HepG2 (cell line): ENCODE measurements around the gene RAB3A. TPM values are rescaled to one million over a fixed set of nuclear protein-coding genes. Genes with fewer than 3 reads are reported as not detected.

Experiments
- ELF3 ChIP-seq: IDR thresholded peaks from 2 replicates; pipeline ENCODE4 v1.6.1; 2016; ENCODE audit warnings: missing genetic modification reagents, missing compliant biosample characterization
- FOXK2 ChIP-seq: fragments of 450-650 bp; IDR thresholded peaks from 2 replicates; pipeline ENCODE4 v1.6.1; 2016
- HOXA3 ChIP-seq: sonication (generic); formaldehyde crosslinking; IDR thresholded peaks from 2 replicates; pipeline ENCODE4 v1.5.0; 2020; ENCODE audit warnings: missing genetic modification reagents
- MYNN ChIP-seq: sonication (generic); formaldehyde crosslinking; IDR thresholded peaks from 2 replicates; pipeline ENCODE4 v1.4.0; 2020; ENCODE audit warnings: mild to moderate bottlenecking, low read depth, missing genetic modification reagents
- RBM22 ChIP-seq: fragments of 200-400 bp; formaldehyde crosslinking; optimal IDR thresholded peaks from 2 replicates; pipeline ENCODE3; 2017; ENCODE audit warnings: mild to moderate bottlenecking, low read length, moderate library complexity
- RFX3 ChIP-seq: IDR thresholded peaks from 2 replicates; pipeline ENCODE4 v1.6.1; 2016; ENCODE audit warnings: missing biosample characterization, missing genetic modification reagents
- ZC3H13 ChIP-seq: sonication (generic); formaldehyde crosslinking; IDR thresholded peaks from 2 replicates; pipeline ENCODE4 v1.8.1; 2023; ENCODE audit warnings: mild to moderate bottlenecking, missing genetic modification reagents, moderate library complexity
- ZFY ChIP-seq: sonication (generic); formaldehyde crosslinking; IDR thresholded peaks from 2 replicates; pipeline ENCODE4 v1.4.0; 2020; ENCODE audit warnings: missing genetic modification reagents
- ZNF761 ChIP-seq: sonication (generic); formaldehyde crosslinking; conservative IDR thresholded peaks from 2 replicates; pipeline ENCODE4 v1.4.0; 2020; ENCODE audit warnings: mild to moderate bottlenecking, missing genetic modification reagents
- polyA plus RNA-seq, 8 experiments: library from polyadenylated mRNA; depleted of rRNA in 3 of 8; stranded (reverse) in 7 of 8; unstranded in 1 of 8; fragments of >200 nt; fragmentation: Illumina TruSeq in 4 of 8; extraction: Trizol in 4 of 8; gene quantifications; 2 replicates each; pipeline versions ENCODE4 v1.2.1 to v1.2.3, GENCODE V29; 2011 to 2016; ENCODE audit warnings: low read depth in 4 of 8, missing spikeins in 1 of 8, mixed read lengths in 1 of 8; ENCODE audit not compliant: insufficient read depth in 1 of 8
- total RNA-seq, 5 experiments: library from RNA; depleted of rRNA; stranded (reverse); fragments of >200 nt; fragmentation: Illumina TruSeq; extraction: Trizol; gene quantifications; 2 replicates each; pipeline ENCODE4 v1.2.3, GENCODE V29; 2016; ENCODE audit warnings: low read depth in 1 of 5
- TF ChIP-seq, protein P1 (sequence below): sonication (generic); formaldehyde crosslinking; IDR thresholded peaks from 2 replicates; pipeline ENCODE4 v1.4.0; 2020; ENCODE audit warnings: missing genetic modification reagents
- TF ChIP-seq, protein P2 (sequence below): sonication (generic); formaldehyde crosslinking; IDR thresholded peaks from 2 replicates; pipeline ENCODE4 v1.8.0; 2022; ENCODE audit warnings: mild to moderate bottlenecking, missing genetic modification reagents; ENCODE audit not compliant: insufficient replicate concordance
- TF ChIP-seq, protein P3 (sequence below): sonication (generic); formaldehyde crosslinking; IDR thresholded peaks from 2 replicates; pipeline ENCODE4 v1.5.1; 2020; ENCODE audit warnings: missing genetic modification reagents, mild to moderate bottlenecking, borderline replicate concordance
- TF ChIP-seq, protein P4 (sequence below): sonication (generic); formaldehyde crosslinking; IDR thresholded peaks from 2 replicates; pipeline ENCODE4 v1.5.0; 2020; ENCODE audit warnings: missing genetic modification reagents, mild to moderate bottlenecking, borderline replicate concordance
- TF ChIP-seq, protein P5 (sequence below): IDR thresholded peaks from 2 replicates; pipeline ENCODE4 v1.6.1; 2016; ENCODE audit warnings: low read depth, missing genetic modification reagents, missing compliant biosample characterization

The RAB3A gene
- total and polyA plus RNA-seq, 2 of the 13 experiments (the other 11 are each of a cell fraction or from before 2014, with no cell fraction given) = 0.58 to 0.98 TPM

DNA sequence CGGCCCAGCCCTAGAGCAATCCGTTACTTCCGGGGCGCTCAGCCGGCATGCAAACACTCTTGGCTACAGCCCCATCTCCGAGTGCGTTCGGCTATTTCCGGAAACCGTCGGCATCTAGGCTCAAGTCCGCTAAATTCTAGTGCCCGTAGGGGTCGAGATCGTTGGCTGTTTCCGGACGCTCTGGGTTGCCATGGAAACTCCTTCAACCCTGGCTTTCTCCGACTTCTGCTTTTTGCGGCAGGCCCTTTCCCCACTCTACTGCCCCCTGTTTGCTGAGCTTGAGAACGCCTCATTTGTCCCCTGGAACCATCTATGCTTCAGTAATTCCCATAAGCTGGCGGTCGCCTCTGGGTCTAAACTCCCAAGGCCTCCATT lies 51.4 kb downstream of the RAB3A start (continued):
- TF ChIP-seq, protein P1, sequence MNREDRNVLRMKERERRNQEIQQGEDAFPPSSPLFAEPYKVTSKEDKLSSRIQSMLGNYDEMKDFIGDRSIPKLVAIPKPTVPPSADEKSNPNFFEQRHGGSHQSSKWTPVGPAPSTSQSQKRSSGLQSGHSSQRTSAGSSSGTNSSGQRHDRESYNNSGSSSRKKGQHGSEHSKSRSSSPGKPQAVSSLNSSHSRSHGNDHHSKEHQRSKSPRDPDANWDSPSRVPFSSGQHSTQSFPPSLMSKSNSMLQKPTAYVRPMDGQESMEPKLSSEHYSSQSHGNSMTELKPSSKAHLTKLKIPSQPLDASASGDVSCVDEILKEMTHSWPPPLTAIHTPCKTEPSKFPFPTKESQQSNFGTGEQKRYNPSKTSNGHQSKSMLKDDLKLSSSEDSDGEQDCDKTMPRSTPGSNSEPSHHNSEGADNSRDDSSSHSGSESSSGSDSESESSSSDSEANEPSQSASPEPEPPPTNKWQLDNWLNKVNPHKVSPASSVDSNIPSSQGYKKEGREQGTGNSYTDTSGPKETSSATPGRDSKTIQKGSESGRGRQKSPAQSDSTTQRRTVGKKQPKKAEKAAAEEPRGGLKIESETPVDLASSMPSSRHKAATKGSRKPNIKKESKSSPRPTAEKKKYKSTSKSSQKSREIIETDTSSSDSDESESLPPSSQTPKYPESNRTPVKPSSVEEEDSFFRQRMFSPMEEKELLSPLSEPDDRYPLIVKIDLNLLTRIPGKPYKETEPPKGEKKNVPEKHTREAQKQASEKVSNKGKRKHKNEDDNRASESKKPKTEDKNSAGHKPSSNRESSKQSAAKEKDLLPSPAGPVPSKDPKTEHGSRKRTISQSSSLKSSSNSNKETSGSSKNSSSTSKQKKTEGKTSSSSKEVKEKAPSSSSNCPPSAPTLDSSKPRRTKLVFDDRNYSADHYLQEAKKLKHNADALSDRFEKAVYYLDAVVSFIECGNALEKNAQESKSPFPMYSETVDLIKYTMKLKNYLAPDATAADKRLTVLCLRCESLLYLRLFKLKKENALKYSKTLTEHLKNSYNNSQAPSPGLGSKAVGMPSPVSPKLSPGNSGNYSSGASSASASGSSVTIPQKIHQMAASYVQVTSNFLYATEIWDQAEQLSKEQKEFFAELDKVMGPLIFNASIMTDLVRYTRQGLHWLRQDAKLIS (CRISPR knock-in tag) = no peak
- peak; percentile 15 for TF ChIP-seq RBM22
- TF ChIP-seq, protein P2, sequence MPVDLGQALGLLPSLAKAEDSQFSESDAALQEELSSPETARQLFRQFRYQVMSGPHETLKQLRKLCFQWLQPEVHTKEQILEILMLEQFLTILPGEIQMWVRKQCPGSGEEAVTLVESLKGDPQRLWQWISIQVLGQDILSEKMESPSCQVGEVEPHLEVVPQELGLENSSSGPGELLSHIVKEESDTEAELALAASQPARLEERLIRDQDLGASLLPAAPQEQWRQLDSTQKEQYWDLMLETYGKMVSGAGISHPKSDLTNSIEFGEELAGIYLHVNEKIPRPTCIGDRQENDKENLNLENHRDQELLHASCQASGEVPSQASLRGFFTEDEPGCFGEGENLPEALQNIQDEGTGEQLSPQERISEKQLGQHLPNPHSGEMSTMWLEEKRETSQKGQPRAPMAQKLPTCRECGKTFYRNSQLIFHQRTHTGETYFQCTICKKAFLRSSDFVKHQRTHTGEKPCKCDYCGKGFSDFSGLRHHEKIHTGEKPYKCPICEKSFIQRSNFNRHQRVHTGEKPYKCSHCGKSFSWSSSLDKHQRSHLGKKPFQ (CRISPR knock-in tag) = peak; percentile 24
- peak; percentile 53; the same call in 1 of the 2 replicates for TF ChIP-seq FOXK2
- TF ChIP-seq, protein P3, sequence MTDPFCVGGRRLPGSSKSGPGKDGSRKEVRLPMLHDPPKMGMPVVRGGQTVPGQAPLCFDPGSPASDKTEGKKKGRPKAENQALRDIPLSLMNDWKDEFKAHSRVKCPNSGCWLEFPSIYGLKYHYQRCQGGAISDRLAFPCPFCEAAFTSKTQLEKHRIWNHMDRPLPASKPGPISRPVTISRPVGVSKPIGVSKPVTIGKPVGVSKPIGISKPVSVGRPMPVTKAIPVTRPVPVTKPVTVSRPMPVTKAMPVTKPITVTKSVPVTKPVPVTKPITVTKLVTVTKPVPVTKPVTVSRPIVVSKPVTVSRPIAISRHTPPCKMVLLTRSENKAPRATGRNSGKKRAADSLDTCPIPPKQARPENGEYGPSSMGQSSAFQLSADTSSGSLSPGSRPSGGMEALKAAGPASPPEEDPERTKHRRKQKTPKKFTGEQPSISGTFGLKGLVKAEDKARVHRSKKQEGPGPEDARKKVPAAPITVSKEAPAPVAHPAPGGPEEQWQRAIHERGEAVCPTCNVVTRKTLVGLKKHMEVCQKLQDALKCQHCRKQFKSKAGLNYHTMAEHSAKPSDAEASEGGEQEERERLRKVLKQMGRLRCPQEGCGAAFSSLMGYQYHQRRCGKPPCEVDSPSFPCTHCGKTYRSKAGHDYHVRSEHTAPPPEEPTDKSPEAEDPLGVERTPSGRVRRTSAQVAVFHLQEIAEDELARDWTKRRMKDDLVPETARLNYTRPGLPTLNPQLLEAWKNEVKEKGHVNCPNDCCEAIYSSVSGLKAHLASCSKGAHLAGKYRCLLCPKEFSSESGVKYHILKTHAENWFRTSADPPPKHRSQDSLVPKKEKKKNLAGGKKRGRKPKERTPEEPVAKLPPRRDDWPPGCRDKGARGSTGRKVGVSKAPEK (CRISPR knock-in tag) = no peak
- peak; percentile 92 for TF ChIP-seq RFX3
- TF ChIP-seq ZC3H13 (CRISPR knock-in tag) = no peak
- TF ChIP-seq, protein P4, sequence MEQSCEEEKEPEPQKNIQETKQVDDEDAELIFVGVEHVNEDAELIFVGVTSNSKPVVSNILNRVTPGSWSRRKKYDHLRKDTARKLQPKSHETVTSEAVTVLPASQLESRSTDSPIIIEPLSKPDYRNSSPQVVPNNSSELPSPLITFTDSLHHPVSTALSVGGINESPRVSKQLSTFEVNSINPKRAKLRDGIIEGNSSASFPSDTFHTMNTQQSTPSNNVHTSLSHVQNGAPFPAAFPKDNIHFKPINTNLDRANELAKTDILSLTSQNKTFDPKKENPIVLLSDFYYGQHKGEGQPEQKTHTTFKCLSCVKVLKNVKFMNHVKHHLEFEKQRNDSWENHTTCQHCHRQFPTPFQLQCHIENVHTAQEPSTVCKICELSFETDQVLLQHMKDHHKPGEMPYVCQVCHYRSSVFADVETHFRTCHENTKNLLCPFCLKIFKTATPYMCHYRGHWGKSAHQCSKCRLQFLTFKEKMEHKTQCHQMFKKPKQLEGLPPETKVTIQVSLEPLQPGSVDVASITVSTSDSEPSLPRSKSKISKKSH = peak; percentile 40; the same call in 1 of the 2 replicates
- TF ChIP-seq ZFY (CRISPR knock-in tag) = peak; percentile 9; the same call in 1 of the 2 replicates
- 0 out of 2 replicates have a peak, but pooled peaks have one; percentile 16 for TF ChIP-seq HOXA3 (CRISPR knock-in tag)
- TF ChIP-seq ZNF761 (CRISPR knock-in tag) = peak; percentile 6; the same call in 1 of the 2 replicates
- TF ChIP-seq ELF3 = 0 out of 2 replicates have a peak, but pooled peaks have one; percentile 36
- TF ChIP-seq, protein P5, sequence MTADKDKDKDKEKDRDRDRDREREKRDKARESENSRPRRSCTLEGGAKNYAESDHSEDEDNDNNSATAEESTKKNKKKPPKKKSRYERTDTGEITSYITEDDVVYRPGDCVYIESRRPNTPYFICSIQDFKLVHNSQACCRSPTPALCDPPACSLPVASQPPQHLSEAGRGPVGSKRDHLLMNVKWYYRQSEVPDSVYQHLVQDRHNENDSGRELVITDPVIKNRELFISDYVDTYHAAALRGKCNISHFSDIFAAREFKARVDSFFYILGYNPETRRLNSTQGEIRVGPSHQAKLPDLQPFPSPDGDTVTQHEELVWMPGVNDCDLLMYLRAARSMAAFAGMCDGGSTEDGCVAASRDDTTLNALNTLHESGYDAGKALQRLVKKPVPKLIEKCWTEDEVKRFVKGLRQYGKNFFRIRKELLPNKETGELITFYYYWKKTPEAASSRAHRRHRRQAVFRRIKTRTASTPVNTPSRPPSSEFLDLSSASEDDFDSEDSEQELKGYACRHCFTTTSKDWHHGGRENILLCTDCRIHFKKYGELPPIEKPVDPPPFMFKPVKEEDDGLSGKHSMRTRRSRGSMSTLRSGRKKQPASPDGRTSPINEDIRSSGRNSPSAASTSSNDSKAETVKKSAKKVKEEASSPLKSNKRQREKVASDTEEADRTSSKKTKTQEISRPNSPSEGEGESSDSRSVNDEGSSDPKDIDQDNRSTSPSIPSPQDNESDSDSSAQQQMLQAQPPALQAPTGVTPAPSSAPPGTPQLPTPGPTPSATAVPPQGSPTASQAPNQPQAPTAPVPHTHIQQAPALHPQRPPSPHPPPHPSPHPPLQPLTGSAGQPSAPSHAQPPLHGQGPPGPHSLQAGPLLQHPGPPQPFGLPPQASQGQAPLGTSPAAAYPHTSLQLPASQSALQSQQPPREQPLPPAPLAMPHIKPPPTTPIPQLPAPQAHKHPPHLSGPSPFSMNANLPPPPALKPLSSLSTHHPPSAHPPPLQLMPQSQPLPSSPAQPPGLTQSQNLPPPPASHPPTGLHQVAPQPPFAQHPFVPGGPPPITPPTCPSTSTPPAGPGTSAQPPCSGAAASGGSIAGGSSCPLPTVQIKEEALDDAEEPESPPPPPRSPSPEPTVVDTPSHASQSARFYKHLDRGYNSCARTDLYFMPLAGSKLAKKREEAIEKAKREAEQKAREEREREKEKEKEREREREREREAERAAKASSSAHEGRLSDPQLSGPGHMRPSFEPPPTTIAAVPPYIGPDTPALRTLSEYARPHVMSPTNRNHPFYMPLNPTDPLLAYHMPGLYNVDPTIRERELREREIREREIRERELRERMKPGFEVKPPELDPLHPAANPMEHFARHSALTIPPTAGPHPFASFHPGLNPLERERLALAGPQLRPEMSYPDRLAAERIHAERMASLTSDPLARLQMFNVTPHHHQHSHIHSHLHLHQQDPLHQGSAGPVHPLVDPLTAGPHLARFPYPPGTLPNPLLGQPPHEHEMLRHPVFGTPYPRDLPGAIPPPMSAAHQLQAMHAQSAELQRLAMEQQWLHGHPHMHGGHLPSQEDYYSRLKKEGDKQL (CRISPR knock-in tag) = no peak
- TF ChIP-seq MYNN = no peak
